ACC112 (cell line): ENCODE data around the gene GRWD1.
A peak's percentile ranks its signal among the peaks of the same experiment; 100 is the strongest.

Experiments
- H2AFZ ChIP-seq: fragments of 200-600 bp; sonication (generic); one replicate; pipeline ENCODE4 v1.6.0; 2017; ENCODE audit warnings: antibody characterized with exemption, low read length; ENCODE audit not compliant: unreplicated experiment
- H3K27ac ChIP-seq: fragments of 200-600 bp; sonication (generic); 2 replicates; pipeline ENCODE4 v1.5.1; 2014; ENCODE audit warnings: low read depth, mild to moderate bottlenecking, antibody characterized with exemption, low read length, moderate library complexity
- H3K27me3 ChIP-seq: fragments of 200-600 bp; sonication (generic); 2 replicates; pipeline ENCODE4 v1.6.1; 2014; ENCODE audit warnings: mild to moderate bottlenecking, antibody characterized with exemption, low read length, moderate library complexity, mixed read lengths; ENCODE audit not compliant: insufficient read depth
- H3K36me3 ChIP-seq: fragments of 200-600 bp; sonication (generic); 2 replicates; pipeline ENCODE4 v1.6.1; 2016; ENCODE audit warnings: mild to moderate bottlenecking, antibody characterized with exemption, low read length, moderate library complexity, mixed read lengths; ENCODE audit not compliant: insufficient read depth
- H3K4me1 ChIP-seq: fragments of 200-600 bp; sonication (generic); one replicate; pipeline ENCODE4 v1.6.1; 2016; ENCODE audit warnings: low read length, mixed read lengths; ENCODE audit not compliant: insufficient read depth, unreplicated experiment, control insufficient read depth
- H3K4me3 ChIP-seq: fragments of 200-600 bp; sonication (generic); 2 replicates; pipeline ENCODE4 v1.5.1; 2014; ENCODE audit warnings: mild to moderate bottlenecking, low read depth, low read length
- H3K79me2 ChIP-seq: fragments of 200-600 bp; sonication (generic); one replicate; pipeline ENCODE4 v1.6.0; 2016; ENCODE audit warnings: low read length; ENCODE audit not compliant: control insufficient read depth, unreplicated experiment, insufficient read depth

The GRWD1 gene

DNA sequence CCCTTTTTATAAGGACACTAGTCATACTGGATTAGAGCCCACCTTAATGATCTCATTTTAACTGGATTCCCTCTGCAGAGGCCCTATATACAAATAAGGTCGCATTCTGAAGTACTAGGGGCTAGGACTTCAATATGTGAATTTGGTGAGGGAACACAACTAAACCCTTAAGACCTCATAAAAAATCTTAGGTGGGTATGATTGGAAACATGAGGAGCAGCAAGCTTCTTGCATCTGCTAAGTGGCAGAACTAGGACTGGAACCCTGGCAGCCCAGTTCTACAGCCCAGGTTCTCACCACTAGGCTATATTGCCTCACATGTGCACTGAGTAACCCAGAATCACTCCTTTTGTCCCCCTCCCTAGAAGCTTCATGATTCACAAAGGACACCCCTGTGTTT lies 17.1 kb upstream of the GRWD1 start:
- Histone ChIP-seq H3K4me1 (peaks cover 5% of the 10 kb centered on the region), H3K27ac (no peak overlapping the region), H3K36me3 (no peaks in the 10 kb centered on the region), H3K27me3 (no peaks in the 10 kb centered on the region), H3K79me2 (no peaks in the 10 kb centered on the region), H3K4me3 (no peak overlapping the region), H2AFZ (no peak overlapping the region)

DNA sequence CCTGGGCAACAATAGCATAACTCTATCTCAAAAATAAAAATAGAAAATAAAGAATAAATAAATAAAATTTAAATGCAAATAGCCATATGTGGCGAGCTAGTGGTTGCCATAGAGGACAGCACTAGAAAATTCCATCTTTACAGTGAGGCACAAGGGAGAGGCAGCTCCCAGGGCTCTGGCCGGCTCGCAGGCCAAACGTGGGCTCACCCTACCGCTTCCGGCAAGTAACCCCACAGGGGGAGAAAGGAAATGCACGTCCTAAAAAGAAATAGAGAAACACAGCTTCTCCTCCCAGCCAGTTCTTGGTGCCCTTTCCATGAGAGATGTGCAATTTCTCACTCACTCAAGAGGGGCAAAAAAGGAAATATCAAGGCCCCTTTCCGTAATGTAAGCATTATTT lies 12.4 kb upstream of the GRWD1 start:
- no peak overlapping the region for H3K27ac ChIP-seq
- H2AFZ ChIP-seq, result no peak overlapping the region
- H3K36me3 ChIP-seq, result no peaks in the 10 kb centered on the region
- no peaks in the 10 kb centered on the region for H3K27me3 ChIP-seq
- no peaks in the 10 kb centered on the region for H3K4me1 ChIP-seq
- H3K79me2 ChIP-seq, result no peaks in the 10 kb centered on the region
- H3K4me3 ChIP-seq, result no peak overlapping the region

DNA sequence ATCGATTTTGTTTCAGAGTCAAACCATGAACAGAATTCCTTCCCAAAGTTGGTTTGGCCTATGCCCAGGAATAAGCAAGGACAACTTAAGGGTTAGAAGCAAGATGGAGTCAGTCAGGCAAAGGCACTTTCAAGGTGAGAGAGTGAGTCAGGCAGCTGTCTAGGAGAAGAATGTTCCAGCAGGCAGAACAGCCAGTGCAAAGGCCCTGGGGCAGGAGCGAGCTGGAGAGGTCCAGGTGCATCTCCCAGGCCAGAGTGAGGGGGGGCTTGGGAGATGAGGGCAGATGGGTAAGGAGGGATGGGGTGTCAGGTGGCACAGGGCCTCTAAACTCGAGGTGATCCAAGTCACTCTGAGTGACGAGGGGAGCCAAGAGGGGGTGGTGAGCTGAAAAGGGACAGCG lies 9.2 kb upstream of the GRWD1 start:
- H3K4me3 ChIP-seq, result no peak overlapping the region
- H3K36me3 ChIP-seq, result no peaks in the 10 kb centered on the region
- no peaks in the 10 kb centered on the region for H3K4me1 ChIP-seq
- no peak overlapping the region for H2AFZ ChIP-seq
- no peaks in the 10 kb centered on the region for H3K27me3 ChIP-seq
- H3K79me2 ChIP-seq, result no peaks in the 10 kb centered on the region
- H3K27ac ChIP-seq, result no peak overlapping the region

DNA sequence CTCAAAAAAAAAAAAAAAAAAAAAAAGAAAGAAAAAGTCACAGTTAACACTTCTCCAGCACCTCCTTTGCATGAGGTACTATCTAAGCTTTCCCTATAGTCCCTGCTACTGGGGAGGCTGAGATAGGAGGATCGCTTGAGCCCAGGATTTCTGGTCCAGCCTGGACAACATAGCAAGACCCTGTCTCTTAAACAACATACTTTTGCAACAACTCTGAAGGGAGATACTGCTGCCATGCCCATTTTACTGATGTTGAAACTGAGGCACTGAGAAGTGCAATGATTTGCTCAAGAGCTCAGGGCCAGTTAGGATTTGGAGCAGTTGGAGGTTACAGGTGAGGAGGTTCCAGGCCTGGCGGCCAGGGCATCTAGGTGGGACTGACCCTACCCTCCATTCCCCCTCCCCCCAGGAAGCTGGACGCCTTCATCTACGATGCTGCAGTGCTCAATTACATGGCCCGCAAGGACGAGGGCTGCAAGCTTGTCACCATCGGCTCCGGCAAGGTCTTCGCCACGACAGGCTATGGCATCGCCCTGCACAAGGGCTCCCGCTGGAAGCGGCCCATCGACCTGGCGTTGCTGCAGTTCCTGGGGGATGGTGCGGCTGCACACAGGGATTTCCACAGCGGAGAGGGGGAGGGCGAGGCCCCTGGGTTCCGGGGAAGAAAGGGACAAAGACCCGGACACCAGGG lies 4.3 kb upstream of the GRWD1 start:
- Histone ChIP-seq H3K4me3 (no peak overlapping the region), H3K4me1 (peaks cover 6% of the 10 kb centered on the region), H2AFZ (no peak overlapping the region), H3K36me3 (no peaks in the 10 kb centered on the region), H3K27ac (no peak overlapping the region), H3K79me2 (peaks cover 6% of the 10 kb centered on the region), H3K27me3 (peaks cover 6% of the 10 kb centered on the region; the same call in 1 of the 2 replicates)

DNA sequence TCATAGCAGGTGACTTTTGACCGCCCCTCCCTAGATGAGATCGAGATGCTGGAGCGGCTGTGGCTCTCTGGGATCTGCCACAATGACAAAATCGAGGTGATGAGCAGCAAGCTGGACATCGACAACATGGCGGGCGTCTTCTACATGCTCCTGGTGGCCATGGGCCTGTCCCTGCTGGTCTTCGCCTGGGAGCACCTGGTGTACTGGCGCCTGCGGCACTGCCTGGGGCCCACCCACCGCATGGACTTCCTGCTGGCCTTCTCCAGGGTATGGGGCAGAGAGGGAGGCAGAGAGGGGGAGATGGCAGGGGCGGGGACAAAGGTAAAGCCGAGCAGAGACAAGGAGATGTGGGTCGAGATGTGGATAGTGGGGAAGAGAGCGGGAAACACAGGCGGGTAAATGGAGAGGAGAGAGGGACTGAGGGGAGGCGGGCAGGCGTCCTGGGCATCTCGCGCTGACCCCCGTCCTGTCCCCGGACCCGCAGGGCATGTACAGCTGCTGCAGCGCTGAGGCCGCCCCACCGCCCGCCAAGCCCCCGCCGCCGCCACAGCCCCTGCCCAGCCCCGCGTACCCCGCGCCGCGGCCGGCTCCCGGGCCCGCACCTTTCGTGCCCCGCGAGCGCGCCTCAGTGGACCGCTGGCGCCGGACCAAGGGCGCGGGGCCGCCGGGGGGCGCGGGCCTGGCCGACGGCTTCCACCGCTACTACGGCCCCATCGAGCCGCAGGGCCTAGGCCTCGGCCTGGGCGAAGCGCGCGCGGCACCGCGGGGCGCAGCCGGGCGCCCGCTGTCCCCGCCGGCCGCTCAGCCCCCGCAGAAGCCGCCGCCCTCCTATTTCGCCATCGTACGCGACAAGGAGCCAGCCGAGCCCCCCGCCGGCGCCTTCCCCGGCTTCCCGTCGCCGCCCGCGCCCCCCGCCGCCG lies 3.4 kb upstream of the GRWD1 start:
- Histone ChIP-seq H3K4me1 (peaks cover 6% of the 10 kb centered on the region), H3K4me3 (no peak overlapping the region), H3K79me2 (peaks cover 10% of the 10 kb centered on the region), H3K36me3 (no peaks in the 10 kb centered on the region; the same call in 1 of the 2 replicates), H3K27ac (no peak overlapping the region), H3K27me3 (peaks cover 6% of the 10 kb centered on the region; the same call in 1 of the 2 replicates), H2AFZ (no peak overlapping the region)

DNA sequence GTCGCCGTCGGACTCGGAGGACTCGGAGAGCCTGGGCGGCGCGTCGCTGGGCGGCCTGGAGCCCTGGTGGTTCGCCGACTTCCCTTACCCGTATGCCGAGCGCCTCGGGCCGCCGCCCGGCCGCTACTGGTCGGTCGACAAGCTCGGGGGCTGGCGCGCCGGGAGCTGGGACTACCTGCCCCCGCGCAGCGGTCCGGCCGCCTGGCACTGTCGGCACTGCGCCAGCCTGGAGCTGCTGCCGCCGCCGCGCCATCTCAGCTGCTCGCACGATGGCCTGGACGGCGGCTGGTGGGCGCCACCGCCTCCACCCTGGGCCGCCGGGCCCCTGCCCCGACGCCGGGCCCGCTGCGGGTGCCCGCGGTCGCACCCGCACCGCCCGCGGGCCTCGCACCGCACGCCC lies 2.5 kb upstream of the GRWD1 start:
- H3K4me1 ChIP-seq, result peaks cover 6% of the 10 kb centered on the region
- H3K79me2 ChIP-seq, result peaks cover 16% of the 10 kb centered on the region
- no peak overlapping the region for H2AFZ ChIP-seq
- H3K36me3 ChIP-seq, result no peaks in the 10 kb centered on the region; the same call in 1 of the 2 replicates
- no peak overlapping the region for H3K4me3 ChIP-seq
- no peak overlapping the region for H3K27ac ChIP-seq
- H3K27me3 ChIP-seq, result peaks cover 6% of the 10 kb centered on the region; the same call in 1 of the 2 replicates

DNA sequence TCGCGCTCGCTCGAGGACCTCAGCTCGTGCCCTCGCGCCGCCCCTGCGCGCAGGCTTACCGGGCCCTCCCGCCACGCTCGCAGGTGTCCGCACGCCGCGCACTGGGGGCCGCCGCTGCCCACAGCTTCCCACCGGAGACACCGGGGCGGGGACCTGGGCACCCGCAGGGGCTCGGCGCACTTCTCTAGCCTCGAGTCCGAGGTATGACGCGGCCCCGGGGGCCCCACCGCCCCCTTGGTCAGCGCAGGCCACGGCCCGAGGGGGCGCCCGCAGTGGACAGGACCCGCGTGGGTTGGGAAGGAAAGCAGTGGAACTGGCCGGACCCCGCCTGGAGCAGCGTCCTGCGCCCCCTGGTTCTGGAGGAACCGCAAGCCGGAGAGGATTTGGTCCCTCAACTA lies 2.1 kb upstream of the GRWD1 start:
- Histone ChIP-seq H3K79me2 (peaks cover 16% of the 10 kb centered on the region), H3K4me1 (peaks cover 6% of the 10 kb centered on the region), H3K4me3 (peak overlapping the region; percentile 98), H2AFZ (no peak overlapping the region), H3K36me3 (no peaks in the 10 kb centered on the region; the same call in 1 of the 2 replicates), H3K27me3 (peaks cover 6% of the 10 kb centered on the region; the same call in 1 of the 2 replicates), H3K27ac (no peak overlapping the region)

DNA sequence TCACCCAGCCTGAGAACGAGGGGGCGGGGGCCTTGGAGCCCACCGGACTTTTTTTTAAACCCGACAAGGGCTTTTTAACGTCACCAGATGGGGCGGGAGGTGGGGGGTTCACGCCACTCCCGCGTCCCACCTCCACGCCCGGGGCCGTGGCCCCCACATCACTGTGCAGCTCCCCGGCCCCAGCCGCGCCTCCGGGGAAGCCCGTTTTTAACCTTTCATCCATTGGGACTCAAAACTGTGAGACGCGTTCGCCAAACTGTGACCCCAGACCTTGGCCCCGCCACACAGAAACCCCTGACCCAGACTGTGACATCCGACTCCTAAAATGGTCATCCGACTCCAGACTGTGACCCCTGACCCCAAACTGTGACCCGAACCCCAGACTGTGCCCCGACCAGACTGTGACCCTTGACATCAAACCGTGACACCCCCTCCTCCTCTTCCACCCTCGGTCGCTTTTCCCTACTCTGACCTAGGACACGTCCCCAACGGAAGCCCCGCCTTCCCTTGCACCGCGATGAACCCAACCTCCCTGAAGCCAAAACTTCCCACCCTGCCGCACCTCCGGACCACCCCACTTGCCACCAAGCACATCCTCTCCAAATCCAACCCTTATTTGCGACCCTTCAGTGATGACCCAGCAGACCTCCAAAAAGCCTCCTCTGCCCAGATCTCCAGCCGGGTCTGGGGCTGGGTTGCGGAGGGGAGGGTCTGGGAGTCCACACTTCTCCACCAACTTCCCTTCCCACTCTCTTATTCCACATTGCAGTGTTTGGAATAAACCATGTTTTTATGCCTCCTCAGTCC lies 1.5 kb upstream of the GRWD1 start:
- no peak overlapping the region for H2AFZ ChIP-seq
- H3K27ac ChIP-seq, result no peak overlapping the region
- H3K4me1 ChIP-seq, result peaks cover 6% of the 10 kb centered on the region
- peaks cover 16% of the 10 kb centered on the region for H3K79me2 ChIP-seq
- H3K36me3 ChIP-seq, result no peaks in the 10 kb centered on the region; the same call in 1 of the 2 replicates
- H3K4me3 ChIP-seq, result peak overlapping the region; percentile 98
- H3K27me3 ChIP-seq, result peaks cover 6% of the 10 kb centered on the region; the same call in 1 of the 2 replicates

DNA sequence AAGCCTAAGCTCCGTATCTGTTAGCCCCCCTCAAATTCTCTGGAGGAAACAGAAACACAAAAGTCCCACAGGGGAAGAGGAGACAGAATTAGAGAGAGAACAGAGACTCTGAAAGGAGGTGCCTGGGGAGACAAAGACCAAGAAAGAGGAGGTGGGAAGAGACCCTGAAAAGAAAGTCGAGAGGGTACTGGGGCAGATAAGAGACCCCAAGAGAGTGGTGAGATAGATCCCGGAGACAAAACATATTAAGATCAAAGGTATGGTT lies 915 bp upstream of the GRWD1 start:
- Histone ChIP-seq H3K79me2 (peaks cover 16% of the 10 kb centered on the region), H3K27ac (0 out of 2 replicates have a peak overlapping the region, but pooled peaks have one; percentile 79), H3K27me3 (peaks cover 6% of the 10 kb centered on the region; the same call in 1 of the 2 replicates), H3K4me3 (peak overlapping the region; percentile 98), H3K36me3 (no peaks in the 10 kb centered on the region; the same call in 1 of the 2 replicates), H3K4me1 (peaks cover 6% of the 10 kb centered on the region), H2AFZ (no peak overlapping the region)

DNA sequence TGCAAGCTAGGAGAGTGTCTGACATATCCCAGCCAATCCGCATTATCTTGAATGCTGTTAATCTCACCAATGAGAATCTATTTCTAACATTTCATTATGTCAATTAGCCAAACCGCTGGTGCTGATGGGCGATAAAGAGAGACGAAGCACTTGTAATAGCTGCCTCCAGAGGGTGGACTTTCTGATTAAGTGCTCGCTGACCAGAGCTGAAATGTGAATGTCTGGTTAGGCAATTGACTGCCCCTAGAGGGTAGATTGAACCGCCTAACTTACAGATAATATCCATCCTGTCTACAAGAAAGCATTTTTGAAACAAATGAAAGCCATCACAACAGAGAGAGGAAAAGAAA lies 552 bp upstream of the GRWD1 start:
- peaks cover 6% of the 10 kb centered on the region for H3K4me1 ChIP-seq
- peak overlapping the region; percentile 79 for H3K27ac ChIP-seq
- H2AFZ ChIP-seq, result peak overlapping the region; percentile 64
- H3K36me3 ChIP-seq, result no peaks in the 10 kb centered on the region; the same call in 1 of the 2 replicates
- H3K4me3 ChIP-seq, result peak overlapping the region; percentile 98
- H3K27me3 ChIP-seq, result peaks cover 6% of the 10 kb centered on the region; the same call in 1 of the 2 replicates
- peaks cover 16% of the 10 kb centered on the region for H3K79me2 ChIP-seq
